ENCODE data around the gene FCGR1A.
"Not testable (repeated sequence)": the region's sequence is repeated elsewhere in the genome, so short reads cannot be mapped to it uniquely, and the experiment has no call there.

FCGR1A gene

DNA sequence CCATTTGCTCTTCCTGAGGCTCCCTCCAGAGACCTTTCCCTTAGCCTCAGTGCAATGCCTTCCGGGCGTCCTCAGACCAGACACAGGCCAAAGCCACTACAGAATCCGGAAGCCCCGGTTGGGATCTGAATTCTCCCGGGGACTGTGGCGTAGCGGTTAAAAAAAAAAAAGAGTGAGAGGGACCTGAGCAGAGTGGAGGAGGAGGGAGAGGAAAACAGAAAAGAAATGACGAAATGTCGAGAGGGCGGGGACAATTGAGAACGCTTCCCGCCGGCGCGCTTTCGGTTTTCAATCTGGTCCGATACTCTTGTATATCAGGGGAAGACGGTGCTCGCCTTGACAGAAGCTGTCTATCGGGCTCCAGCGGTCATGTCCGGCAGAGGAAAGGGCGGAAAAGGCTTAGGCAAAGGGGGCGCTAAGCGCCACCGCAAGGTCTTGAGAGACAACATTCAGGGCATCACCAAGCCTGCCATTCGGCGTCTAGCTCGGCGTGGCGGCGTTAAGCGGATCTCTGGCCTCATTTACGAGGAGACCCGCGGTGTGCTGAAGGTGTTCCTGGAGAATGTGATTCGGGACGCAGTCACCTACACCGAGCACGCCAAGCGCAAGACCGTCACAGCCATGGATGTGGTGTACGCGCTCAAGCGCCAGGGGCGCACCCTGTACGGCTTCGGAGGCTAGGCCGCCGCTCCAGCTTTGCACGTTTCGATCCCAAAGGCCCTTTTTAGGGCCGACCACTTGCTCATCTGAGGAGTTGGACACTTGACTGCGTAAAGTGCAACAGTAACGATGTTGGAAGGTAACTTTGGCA, 50.0 kb downstream of the FCGR1A start:
- DNase-seq (ENCODE audit: low spot score) = not testable (repeated sequence)

DNA sequence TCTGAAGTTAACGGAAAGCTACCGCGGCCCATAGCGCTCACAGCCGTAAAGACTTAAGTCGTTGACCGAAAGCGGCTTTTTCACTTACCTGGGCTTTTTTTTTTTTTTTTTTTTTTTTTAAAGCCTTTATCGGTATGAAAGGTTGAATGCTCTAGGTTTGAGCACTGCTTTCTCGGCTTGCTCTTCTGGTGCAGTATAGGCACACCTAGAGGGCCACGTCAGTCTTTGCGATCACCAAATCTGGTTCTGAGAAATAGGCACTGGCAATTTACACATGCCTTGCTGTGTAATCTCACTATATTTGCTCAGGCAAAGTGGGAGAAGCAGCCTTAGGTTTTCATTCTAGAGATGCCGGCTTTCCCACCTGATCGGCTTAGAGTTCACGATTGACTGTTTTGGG, 50.6 kb downstream of the FCGR1A start:
- not testable (repeated sequence) for DNase-seq (ENCODE audit: low spot score)

DNA sequence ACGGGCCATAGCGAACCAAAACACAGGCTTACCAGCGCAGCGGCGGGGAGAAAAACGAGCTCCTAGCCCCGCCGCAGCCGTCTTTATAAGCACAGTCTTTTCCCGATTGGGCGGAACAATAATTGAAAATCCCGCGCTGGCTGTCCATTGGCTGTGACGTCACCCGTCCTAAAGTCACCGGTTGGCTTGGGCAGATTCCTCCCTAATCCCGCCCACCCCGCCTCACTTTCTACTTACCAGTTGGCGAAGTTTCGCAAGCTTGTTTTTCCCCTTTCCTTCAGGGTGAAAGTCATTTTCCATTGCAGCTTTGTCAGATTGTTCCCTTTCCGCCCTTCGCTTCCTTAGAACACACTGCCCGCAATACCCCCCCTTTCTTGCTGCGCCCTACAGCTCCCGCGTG, 58.7 kb downstream of the FCGR1A start:
- not testable (repeated sequence) for DNase-seq (ENCODE audit: low spot score)

Measured in left forelimb (tissue), 1 donor.